Neural progenitor cell (in vitro differentiated cells): ENCODE data around the gene TAOK1. TPM values are rescaled to one million over a fixed set of nuclear protein-coding genes. Genes with fewer than 3 reads are reported as not detected.

Experiments used
- DNase-seq: peaks from one replicate; pipeline ENCODE4 v3.0.0-alpha.2; 2016; ENCODE audit warnings: low spot score
- H2AFZ ChIP-seq: fragments of 200-600 bp; sonication (generic); replicated peaks from 2 replicates; pipeline ENCODE4 v1.6.1; 2016; ENCODE audit warnings: antibody characterized with exemption
- H3F3A ChIP-seq: fragments of 200-600 bp; sonication (generic); 2 replicates; pipeline ENCODE4 v1.6.1; 2016; ENCODE audit warnings: antibody characterized with exemption, low read depth
- H3K27ac ChIP-seq: fragments of 200-600 bp; sonication (generic); 2 replicates; pipeline ENCODE4 v1.5.1; 2016; ENCODE audit warnings: mild to moderate bottlenecking
- H3K27me3 ChIP-seq: fragments of 200-600 bp; sonication (generic); 2 replicates; pipeline ENCODE4 v1.6.1; 2016; ENCODE audit warnings: mild to moderate bottlenecking, moderate library complexity
- H3K36me3 ChIP-seq: fragments of 200-600 bp; sonication (generic); 2 replicates; pipeline ENCODE4 v1.5.1; 2016
- H3K4me1 ChIP-seq: fragments of 200-600 bp; sonication (generic); 2 replicates; pipeline ENCODE4 v1.6.1; 2016; ENCODE audit warnings: mixed run types
- H3K4me2 ChIP-seq: fragments of 200-600 bp; sonication (generic); 2 replicates; pipeline ENCODE4 v1.6.1; 2016
- H3K4me3 ChIP-seq: fragments of 200-600 bp; sonication (generic); 2 replicates; pipeline ENCODE4 v1.5.1; 2016
- H3K79me2 ChIP-seq: fragments of 200-600 bp; sonication (generic); 2 replicates; pipeline ENCODE4 v1.6.1; 2016; ENCODE audit warnings: low read depth
- H3K9ac ChIP-seq: fragments of 200-600 bp; sonication (generic); 2 replicates; pipeline ENCODE4 v1.6.1; 2016
- H3K9me3 ChIP-seq: fragments of 200-600 bp; sonication (generic); 2 replicates; pipeline ENCODE4 v1.5.1; 2016; ENCODE audit warnings: low read depth
- H4K20me1 ChIP-seq: fragments of 200-600 bp; sonication (generic); 2 replicates; pipeline ENCODE4 v1.6.1; 2016; ENCODE audit warnings: low read depth
- H3K27ac Mint-ChIP-seq: 3 replicates; pipeline ENCODE4 v1.8.0; 2021; ENCODE audit warnings: mixed read lengths
- H3K27me3 Mint-ChIP-seq: 2 replicates; pipeline ENCODE4 v1.8.0; 2022; ENCODE audit warnings: low read depth, mild to moderate bottlenecking, inconsistent platforms, moderate library complexity, mixed read lengths; ENCODE audit not compliant: insufficient read depth
- H3K36me3 Mint-ChIP-seq: 3 replicates; pipeline ENCODE4 v1.8.0; 2021; ENCODE audit warnings: mixed read lengths
- H3K4me1 Mint-ChIP-seq: 3 replicates; pipeline ENCODE4 v1.8.0; 2021; ENCODE audit warnings: mixed read lengths
- H3K4me3 Mint-ChIP-seq: 3 replicates; pipeline ENCODE4 v1.8.0; 2021; ENCODE audit warnings: mild to moderate bottlenecking, moderate library complexity, mixed read lengths
- H3K9me3 Mint-ChIP-seq: 3 replicates; pipeline ENCODE4 v1.8.0; 2020; ENCODE audit warnings: mixed read lengths
- CTCF ChIP-seq: fragments of 200-600 bp; sonication (generic); IDR thresholded peaks from 2 replicates; pipeline ENCODE4 v1.5.1; 2017; ENCODE audit warnings: antibody characterized with exemption, mild to moderate bottlenecking
- EZH2 ChIP-seq: fragments of 200-600 bp; sonication (generic); IDR thresholded peaks from 2 replicates; pipeline ENCODE4 v1.6.1; 2017; ENCODE audit warnings: antibody characterized with exemption, mild to moderate bottlenecking, moderate library complexity
- EZH2phosphoT487 ChIP-seq: fragments of 200-600 bp; sonication (generic); IDR thresholded peaks from 2 replicates; pipeline ENCODE4 v1.6.1; 2017; ENCODE audit warnings: antibody characterized with exemption
- total RNA-seq: library from RNA; depleted of rRNA; stranded (reverse); fragments of >200 nt; gene quantifications from 2 replicates; pipeline ENCODE4 v1.2.3, GENCODE V29; 2015; ENCODE audit warnings: low replicate concordance

TAOK1 gene
- total RNA-seq, 1 donor from 2014 or later: 125 TPM

GRCh38 chr17:29563816-29564215 lies 173.7 kb downstream of the TAOK1 start:
- Histone ChIP-seq H3K4me1 (peaks cover 9% of the 10 kb centered on the region), H4K20me1 (peaks cover 5% of the 10 kb centered on the region), H2AFZ (no peak overlapping the region), H3K27me3 (peaks cover 42% of the 10 kb centered on the region), H3K4me2 (no peak overlapping the region), H3K9me3 (no peaks in the 10 kb centered on the region), H3K9ac (no peak overlapping the region), H3K79me2 (no peaks in the 10 kb centered on the region), H3K4me3 (no peak overlapping the region), H3K36me3 (no peaks in the 10 kb centered on the region), H3F3A (peaks cover 43% of the 10 kb centered on the region), H3K27ac (no peak overlapping the region)
- no peaks in the 10 kb centered on the region for H3K9me3 Mint-ChIP-seq
- peaks cover 8% of the 10 kb centered on the region for H3K4me1 Mint-ChIP-seq
- no peak overlapping the region for H3K27ac Mint-ChIP-seq
- H3K36me3 Mint-ChIP-seq: no peaks in the 10 kb centered on the region
- H3K27me3 Mint-ChIP-seq: peaks cover 33% of the 10 kb centered on the region
- TF ChIP-seq EZH2 (no peak), EZH2phosphoT487 (no peak), CTCF (no peak)
- H3K4me3 Mint-ChIP-seq: no peak overlapping the region
- no peak for DNase-seq

DNA sequence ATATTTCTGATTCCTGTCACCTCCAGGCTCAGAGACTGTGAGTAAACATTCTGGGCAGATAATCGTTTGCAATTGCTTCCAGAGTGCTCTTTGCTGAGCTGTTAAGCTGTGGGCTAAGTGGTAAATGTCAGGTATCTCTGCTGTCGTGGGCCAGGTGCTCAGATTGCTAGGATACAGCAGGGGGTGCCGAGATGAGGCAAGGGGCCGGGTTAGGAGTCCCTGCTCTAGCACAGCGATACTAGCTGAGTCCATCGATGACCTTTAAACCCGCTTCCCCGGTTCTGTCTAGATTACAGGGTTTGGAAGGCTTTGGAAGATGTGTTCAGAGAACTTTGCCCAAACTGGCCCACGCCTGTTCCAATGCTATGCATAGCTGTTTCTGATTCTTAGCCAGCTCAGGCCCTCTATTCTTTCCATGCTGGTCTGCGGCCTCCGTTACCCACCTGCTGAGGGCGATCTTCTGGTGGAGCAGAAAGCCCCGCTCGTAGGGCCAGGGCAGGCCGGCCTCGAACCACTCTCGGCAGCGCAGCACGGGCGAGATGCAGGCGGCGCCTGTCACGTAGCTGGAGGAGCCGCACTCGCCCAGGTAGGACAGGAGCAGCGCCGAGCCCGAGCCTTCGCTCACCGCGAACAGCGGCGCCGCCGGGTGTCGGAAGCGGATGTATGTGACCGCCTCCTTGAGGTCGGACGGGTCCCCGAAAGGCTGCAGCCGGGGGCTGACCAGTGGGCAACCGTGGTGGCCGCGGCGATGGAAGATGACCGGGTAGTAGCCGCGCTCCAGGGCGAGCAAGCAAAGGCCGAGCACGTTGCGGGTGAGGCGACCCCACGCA lies 175.7 kb downstream of the TAOK1 start:
- H3K27me3 Mint-ChIP-seq: peaks cover 32% of the 10 kb centered on the region
- no peak overlapping the region for H3K27ac Mint-ChIP-seq

GRCh38 chr17:29566473-29567303 lies 176.5 kb downstream of the TAOK1 start, which contains the start of gene ABHD15:
TSS of gene ABHD15 (minus strand) at chr17:29567037. CDS start at chr17:29566966, 71 bp downstream.
- H3K36me3 Mint-ChIP-seq: peaks cover 4% of the 10 kb centered on the region
- Histone ChIP-seq H3K79me2 (peaks cover 7% of the 10 kb centered on the region), H2AFZ (peak within 1 kb of the TSS; percentile 83), H3K9ac (no peak within 1 kb of the TSS), H3K4me1 (peaks cover 15% of the 10 kb centered on the region), H3K27me3 (peaks cover 42% of the 10 kb centered on the region), H3K4me3 (peak within 1 kb of the TSS; percentile 71), H3K27ac (no peak within 1 kb of the TSS), H4K20me1 (peaks cover 24% of the 10 kb centered on the region), H3F3A (peaks cover 41% of the 10 kb centered on the region), H3K9me3 (no peaks in the 10 kb centered on the region), H3K36me3 (no peaks in the 10 kb centered on the region), H3K4me2 (peak within 1 kb of the TSS; percentile 96)
- H3K4me1 Mint-ChIP-seq: peaks cover 24% of the 10 kb centered on the region
- no peaks in the 10 kb centered on the region for H3K9me3 Mint-ChIP-seq
- TF ChIP-seq EZH2phosphoT487 (peak; percentile 85), CTCF (no peak), EZH2 (peak; percentile 91)
- peak within 1 kb of the TSS; percentile 95 for H3K4me3 Mint-ChIP-seq
- DNase-seq: peak; percentile 84
- peaks cover 32% of the 10 kb centered on the region for H3K27me3 Mint-ChIP-seq
- H3K27ac Mint-ChIP-seq: no peak within 1 kb of the TSS

More for the DNA sequence above, 175.7 kb downstream of the TAOK1 start:
- H3K4me1 ChIP-seq: peaks cover 15% of the 10 kb centered on the region
- H3K9ac ChIP-seq: no peak overlapping the region
- H3K4me3 ChIP-seq: peak overlapping the region; percentile 71
- Mint-ChIP-seq H3K36me3 (peaks cover 3% of the 10 kb centered on the region), H3K4me1 (peaks cover 20% of the 10 kb centered on the region), H3K9me3 (no peaks in the 10 kb centered on the region), H3K4me3 (peak overlapping the region; percentile 84)
- peak overlapping the region; percentile 96 for H3K4me2 ChIP-seq
- H3K27ac ChIP-seq: no peak overlapping the region
- peaks cover 42% of the 10 kb centered on the region for H3K27me3 ChIP-seq
- H3K9me3 ChIP-seq: no peaks in the 10 kb centered on the region
- peaks cover 41% of the 10 kb centered on the region for H3F3A ChIP-seq
- H4K20me1 ChIP-seq: peaks cover 15% of the 10 kb centered on the region
- DNase-seq: peak; percentile 78
- peak overlapping the region; percentile 83 for H2AFZ ChIP-seq
- H3K36me3 ChIP-seq: no peaks in the 10 kb centered on the region
- TF ChIP-seq EZH2 (no peak), EZH2phosphoT487 (no peak), CTCF (peak; percentile 45)
- H3K79me2 ChIP-seq: peaks cover 7% of the 10 kb centered on the region
